HG02798 (cell line): ENCODE results near the gene RASSF6.

Experiments
- ATAC-seq: cut with Tn5 transposase; IDR thresholded peaks from one replicate; pipeline ENCODE4 v1.9.1; 2021; ENCODE audit warnings: mild to moderate bottlenecking; ENCODE audit not compliant: unreplicated experiment, poor library complexity

RASSF6 gene

DNA sequence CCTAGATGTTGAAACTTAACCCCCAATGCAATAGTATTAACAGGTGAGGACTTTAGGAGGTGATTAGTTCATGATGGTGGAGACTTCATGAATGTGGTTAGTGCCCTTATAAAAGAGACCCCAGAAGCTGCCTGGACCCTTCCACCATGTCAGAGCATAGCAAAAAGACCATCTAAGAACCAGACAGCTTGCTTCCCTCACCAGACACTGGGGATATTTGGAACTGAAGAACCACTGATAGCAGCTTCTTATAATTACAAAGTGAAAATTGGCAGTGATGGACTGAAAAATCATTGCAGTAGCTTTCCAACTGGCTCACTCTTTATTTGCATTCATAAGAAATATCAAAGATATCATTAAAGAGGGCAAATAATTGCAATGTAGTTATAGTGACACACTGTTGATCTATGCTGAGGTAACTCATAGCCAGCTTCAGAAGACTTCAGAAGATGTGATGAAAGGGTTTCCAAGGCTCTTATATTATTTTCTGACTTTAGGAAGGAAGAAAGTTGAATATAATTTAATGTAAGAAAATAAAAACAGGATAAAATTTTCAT, 5.8 kb downstream of the RASSF6 start:
- ATAC-seq, result no peak

DNA sequence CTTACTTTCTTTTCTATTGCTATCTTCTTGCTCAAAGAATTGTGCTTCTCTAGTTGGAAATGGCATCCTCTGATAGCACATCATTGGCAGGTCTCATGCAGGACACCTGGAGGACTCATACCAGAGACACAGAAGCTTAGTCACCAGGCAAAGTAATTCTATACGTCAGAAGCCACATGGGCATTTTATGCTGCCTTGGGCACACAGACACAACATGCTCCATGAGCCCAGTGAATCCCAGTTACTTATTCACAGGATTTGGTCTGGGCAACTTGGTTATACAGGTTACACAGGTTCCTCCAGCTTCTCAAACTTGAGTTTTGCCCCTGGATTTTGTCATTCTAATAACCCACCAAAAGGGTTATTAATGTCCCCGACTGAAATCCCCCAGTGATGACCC, 7.1 kb downstream of the RASSF6 start:
- ATAC-seq, result no peak

DNA sequence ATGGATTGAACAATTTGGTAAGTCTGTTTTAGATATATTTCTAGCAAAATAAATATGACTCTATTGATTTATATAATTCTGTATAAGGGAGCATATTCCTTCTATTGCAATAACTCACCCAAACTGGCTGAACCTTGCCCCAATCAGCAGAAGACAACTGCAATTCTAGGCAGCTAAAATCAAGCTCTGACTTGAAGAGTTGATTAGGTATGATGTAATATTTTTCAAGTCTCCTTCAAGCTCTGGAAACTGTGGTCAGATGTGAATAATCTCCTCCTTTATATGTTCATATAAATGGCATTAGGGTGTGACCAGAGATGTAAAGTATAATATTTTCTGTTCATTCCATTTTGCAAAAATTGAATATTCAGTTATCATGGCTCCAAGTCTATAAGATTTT, 8.2 kb downstream of the RASSF6 start:
- no peak for ATAC-seq

DNA sequence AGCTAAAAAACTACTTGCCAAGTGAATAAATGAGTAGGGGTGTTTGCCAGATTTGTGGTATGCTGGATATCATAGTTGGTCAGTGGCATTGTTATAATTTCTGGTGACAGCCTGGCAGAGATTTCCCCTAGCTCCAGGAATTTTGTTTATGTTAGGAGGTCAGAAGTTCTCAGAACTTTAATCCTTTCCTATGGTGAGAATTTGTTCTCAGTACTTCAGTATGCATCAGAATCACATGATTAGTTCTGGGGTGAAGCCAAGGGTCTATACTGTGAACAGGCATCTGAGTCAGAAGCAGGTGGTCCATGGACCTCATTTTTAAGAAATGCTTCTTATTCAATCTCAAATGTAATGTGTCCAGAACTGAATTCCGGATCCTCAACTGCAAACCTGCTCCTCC, 10.5 kb downstream of the RASSF6 start:
- ATAC-seq, result no peak

DNA sequence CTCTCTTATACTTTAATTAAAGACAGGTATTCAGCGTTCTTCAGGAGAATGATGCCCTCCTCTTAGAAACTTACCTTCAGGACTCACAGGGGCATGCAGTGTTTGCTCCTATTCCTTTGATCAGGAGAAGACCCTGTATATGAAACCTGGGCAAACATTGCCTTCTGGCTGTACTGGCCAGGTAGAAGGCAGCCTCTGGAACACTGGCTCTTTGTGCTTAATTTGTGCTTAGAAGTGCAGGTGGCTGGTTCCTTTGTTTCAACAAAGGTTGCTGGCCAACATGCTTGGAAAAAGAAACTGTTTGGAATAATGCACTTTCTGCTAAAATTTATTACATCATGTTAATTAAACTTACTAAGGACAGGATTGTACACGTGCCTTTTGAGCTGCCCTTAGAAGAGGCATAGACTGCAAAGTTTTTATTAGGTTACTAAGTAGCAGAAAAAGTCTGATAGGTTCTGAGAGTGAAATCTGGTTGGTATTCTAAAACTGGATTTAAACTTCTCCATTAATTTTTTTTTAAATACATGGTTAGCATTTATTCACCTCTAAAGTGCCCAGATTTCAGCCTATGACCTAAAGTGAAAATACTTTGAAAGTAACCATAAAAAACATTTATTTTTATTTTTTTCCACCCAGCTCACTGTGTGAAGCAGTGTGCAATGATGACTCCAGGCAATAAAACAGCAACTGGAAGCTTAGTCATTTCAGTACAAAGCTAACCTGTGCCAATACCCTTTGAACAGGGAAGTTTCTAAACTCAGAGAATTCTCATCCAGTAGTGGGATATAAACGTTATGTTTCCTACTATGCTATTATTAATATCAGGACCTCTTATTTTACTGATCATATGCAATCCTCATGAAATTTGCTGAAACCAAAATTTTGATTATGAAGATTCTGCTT, 11.3 kb downstream of the RASSF6 start:
- no peak for ATAC-seq

DNA sequence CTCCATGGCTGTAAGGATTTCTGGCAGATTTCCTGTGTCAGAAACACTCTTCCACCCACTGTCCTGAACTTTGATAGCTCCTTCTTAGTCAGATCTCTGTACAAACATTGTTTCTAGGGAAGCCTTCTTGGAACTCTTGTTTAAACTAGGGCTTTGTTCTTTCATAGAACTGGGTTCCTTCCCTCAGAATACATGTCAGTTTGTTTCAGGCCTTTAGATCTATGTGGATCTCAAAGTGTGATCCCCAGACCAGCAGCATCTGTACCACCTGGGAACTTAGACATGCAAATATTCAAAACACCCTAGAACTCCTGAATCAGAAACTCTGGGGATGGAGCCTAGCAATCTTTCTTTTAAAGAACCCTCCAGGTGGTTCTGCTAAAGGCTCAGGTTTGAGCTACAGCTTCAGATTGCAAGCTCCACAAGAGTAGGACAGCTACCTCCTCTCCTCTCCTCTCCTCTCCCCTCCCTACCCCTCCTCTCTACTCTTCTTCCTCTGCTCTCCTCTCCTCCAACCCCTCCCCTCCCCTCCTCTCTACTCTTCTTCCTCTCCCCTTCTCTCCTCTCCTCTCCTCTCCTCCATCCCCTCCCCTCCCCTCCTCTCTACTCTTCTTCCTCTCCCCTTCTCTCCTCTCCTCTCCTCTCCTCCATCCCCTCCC, 12.7 kb downstream of the RASSF6 start:
- peak; percentile 39 for ATAC-seq

DNA sequence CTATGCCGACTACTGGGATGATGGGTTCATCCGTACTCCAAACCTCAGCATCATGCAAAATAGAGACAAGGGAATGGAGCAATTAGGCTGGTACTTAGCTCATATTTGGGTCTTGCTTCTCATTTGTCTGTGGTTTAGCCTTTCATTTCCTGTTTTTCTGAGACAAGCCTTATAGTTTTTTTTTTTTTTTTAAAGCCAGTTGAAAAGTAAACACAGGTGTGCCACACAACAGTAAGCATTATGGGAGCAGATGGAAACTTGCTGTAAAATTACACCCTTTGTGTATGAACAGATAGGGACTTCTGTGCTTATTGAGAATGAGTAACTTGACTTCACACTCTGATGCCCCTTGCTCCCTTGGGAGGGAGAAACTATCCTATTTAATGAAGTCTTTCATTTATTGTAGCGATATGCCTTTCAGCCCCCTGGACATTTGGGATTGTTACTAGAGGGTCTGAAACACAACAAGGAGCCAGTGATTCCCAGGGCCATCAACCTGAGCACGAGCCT, 13.7 kb downstream of the RASSF6 start:
- peak; percentile 71 for ATAC-seq

DNA sequence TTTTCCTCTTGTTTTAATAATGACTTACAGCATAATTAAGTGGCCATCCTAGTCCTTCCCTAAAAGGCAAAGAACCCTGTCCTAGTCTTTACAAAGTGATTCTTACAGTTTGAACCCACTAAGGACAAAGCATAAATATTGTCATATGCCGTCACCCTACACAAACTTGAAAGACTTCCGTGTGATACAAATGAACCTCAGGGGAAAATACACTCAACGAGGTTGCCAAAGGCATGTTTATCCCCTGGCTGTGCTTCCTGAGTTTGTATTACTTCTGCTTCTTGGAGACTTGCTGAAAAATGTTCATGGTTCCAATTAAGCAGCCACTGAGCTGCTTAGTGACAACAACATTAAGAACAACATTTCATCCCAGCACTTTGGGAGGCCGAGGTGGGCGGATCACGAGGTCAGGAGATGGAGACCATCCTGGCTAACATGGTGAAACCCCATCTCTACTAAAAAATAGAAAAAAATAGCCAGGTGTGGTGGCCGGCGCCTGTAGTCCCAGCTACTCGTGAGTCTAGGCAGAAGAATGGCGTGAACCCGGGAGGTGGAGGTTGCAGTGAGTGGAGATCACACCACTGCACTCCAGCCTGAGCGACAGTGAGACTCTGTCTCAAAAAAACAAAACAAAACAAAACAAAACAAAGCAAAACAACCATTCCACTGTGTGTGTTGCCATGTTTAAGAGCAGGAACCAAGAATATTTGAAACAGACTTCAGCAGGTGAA, 16.2 kb downstream of the RASSF6 start:
- peak; percentile 13 for ATAC-seq

DNA sequence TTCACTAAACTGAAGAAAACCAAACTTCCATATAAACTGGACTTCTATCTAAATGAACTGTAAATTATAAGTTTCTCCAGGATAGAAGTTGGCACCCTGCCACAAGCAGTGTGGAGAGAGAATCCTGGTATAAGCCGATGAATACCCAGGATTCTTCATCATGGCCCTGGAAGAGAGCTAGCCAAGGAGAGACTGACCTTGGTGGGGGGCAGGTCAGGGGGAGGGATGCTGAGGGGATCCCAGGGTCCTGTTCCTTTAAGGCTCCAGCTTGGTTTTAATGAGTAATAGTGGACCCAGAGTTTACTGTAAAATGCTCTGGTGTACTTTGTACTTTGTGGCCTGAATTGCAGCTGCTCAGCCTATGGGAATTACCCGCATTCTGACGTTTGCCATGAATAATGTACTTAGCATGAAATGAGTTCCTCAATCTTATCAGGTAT, 16.9 kb downstream of the RASSF6 start:
- peak; percentile 61 for ATAC-seq

DNA sequence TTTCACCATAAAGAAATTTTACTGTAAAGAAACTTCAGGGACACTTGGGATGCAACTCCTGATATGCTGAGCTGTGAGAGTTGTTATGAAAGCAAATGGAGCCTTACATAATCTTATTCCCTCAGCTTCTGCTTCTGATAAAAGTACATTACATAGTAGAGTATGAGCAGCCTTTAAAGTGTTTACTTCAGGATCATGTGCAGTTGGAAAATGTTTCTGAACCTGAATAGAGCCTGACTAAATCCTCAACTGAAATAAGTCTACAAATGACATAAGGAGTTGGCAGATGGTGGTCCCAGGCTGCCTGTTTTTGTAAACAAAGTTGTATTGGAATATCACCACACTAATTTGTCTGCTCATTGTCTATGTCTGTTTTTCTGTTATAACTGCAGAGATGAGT, 19.3 kb downstream of the RASSF6 start:
- ATAC-seq, result no peak

DNA sequence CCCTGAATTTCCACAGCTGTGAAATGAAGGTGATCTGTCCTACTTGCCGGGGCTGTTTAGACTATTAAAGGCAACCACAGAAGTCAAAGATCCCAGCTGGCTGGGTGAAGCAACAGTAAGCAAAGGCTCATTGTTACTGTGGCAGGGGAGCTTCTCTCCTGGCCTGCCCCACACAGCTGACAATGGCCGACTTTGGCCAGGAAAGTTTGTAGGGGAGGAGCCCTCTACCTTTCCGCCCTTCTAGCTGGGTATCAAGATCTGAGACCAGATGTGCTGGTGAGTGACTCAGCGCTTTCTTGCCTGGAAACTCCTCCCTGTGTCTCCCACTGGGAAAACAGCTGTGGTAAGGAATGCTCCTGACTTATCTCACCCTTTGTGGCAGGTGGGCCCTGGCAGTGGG, 21.1 kb downstream of the RASSF6 start:
- ATAC-seq, result peak; percentile 37

DNA sequence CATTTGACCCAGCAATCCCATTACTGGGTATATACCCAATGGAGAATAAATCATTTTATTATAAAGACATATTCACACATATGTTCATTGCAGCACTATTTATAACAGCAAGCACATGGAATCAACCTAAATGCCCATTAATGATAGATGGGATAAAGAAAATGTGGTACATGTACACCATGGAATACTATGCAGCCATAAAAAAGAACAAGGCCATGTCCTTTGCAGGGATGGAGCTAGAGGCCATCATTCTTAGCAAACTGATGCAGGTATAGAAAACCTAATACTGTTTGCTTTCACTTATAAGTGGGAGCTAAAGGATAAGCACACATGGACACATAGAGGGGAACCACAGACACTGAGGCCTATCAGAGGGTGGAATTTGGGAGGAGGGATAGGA, 22.6 kb downstream of the RASSF6 start:
- ATAC-seq, result no peak

DNA sequence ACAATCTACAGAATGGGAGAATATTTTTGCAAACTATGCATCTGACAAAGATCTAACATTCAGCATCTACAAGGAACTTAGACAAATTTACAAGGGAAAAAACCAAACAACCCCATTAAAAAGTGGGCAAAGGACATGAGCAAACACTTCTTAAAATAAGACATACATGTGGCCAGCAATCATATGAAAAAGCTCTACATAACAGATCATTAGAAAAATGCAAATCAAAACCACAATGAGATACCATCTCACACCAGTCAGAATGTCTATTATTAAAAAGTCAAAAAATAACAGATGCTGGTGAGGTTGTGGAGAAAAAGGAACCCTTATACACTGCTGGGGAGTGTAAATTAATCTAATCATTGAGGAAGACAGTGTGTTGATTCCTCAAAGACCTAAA, 23.1 kb downstream of the RASSF6 start:
- ATAC-seq, result peak; percentile 37

DNA sequence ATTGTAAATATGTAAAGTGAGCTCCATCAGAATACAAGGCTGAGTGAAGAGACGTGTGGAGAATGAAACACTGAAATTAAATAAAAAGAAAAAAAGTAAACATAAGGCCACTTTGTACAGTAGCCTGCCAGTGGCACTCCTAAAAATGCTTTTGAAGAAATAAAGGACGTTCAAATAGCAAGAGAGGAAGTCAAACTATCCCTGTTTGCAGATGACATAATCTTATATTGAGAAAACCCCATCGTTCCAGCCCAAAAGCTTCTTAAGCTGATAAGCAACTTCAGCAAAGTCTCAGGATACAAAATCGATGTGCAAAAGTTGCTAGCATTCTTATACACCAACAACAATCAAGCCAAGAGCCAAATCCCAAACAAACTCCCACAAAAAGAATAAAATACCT, 24.2 kb downstream of the RASSF6 start:
- no peak for ATAC-seq

DNA sequence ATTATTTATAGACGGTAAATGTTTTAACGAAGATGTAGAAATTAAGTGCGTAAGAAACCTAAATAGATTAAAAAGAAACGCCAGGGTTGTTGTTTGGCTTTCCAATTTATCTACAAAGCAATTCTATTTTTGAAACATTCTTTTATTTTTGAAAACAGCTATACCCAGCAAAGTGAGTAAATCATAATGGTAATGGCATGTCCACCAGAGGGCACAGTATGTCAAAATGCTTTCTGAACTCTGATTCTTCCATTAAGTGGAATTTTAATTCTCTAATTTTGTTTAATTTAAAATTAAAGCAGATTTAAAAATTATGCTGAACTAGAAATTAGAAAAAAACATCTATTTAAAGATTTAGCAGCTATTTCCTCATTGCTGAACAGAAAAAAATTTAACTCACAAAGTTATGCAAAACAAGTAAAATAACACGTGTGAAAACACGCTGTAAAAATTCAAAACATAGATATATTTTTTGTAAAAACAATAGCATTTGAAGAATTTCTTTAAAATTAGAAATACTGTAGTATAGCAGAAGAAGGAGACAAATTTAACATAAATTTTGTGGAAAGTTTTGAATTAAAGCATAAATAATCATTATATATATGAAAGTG, 26.5 kb downstream of the RASSF6 start:
- ATAC-seq, result no peak

DNA sequence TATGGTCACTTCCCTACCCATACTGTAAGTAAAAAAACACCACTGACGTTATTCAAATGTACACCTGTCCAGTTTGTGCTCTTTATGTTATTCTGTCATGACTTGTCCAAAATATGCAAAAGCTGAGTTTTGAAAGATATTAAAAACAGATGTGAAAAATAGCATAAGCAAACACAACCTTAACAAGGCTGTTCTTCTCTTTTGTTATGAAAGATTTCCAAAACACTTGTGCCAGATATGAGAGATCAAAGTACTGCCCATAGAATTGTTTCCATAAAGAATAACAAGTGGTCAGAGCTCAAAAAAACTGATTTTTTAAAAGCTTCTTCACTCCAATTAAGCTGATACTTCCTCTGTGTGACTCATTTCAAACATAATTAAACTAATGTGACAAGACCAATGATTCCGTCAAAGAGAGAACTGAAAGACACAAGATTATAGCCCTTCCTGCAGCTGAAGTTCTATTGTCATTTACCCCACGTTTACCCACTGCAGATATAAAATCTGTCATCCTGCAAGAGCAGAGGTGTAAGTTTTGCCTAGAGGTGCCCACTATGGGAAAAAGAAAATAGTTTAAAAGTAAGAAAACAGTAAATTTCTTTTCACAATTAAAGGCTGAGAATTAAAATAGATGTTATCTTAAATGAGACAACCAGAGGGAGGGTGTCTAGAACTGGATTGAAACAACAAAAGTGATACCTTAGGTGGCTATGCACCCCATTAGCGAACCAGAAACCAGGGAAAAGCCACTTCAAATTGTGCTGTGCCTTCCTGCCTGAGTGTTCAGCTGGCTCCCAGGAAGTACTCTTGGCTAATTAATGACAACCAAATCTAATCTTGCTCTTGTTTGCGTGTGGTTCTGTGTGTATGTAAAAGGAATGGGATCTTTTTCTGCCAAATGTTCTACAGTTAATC, 30.1 kb downstream of the RASSF6 start:
- ATAC-seq, result peak; percentile 88

DNA sequence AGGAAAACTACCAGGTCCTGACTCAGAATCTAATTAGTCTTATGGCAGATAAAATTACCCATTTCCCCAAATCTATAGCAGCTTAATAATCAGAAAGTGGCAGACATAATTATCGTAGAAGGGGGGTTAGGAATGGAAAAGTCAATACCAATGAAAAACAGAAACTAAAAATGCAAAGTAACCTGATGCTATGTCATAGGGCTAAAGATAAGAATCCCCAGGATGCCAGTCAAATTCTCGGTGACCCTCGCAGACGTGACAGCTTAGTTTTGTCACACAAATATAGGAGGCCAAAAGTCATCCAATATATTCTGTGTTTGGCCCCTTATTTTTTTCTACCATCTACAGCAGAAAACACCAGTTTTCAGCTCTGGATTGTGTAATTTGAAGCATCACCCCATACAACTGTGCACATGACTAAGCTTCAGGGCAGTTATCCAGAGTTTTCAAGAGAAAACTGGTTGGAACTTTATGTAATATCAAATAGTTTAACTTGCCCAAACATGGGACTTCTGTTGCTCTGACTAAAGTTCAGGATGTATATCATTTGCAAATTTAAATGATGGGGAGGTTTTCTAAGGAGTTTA, 30.9 kb downstream of the RASSF6 start:
- peak; percentile 26 for ATAC-seq

DNA sequence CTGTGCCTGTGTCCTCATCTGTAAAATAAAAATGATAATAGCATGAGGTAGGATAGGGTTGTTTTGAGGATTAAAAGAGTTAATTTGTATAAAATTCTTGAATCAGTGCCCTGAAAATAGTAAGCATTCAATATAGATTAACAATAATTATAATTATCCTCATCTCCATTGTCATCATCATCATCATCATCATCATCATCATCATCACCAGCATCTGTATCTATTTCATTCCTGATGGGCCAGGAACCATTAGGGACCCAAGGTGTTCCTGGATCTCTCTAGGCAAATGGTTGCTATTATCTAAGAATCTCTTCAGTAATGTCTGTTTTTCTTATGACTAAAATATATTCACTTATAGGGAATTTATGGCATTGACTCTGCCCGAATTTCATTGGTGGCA, 31.6 kb downstream of the RASSF6 start:
- no peak for ATAC-seq

DNA sequence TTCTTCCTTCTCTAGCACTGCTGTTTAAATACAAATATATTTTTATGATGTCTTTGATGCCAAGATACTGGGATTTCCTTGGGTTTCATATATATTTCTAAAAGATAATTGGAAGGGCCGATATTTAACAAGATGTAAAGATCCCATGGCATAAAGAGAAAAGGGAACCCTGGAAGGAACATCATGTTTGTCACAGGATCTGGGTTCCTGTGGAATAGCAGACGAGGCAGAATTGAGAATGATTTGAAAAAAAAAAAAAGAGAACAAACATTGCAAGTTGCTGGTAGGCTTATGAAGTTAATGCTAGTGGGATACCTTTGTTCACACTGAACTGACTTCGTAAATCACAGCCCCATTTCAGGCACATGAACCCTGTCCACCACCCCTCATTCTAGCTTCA, 33.6 kb downstream of the RASSF6 start:
- ATAC-seq, result no peak
